PFSK-1 (cell line): ENCODE data around the gene HPF1.

Experiments
- FOXP2 ChIP-seq: optimal IDR thresholded peaks from 2 replicates; pipeline ENCODE3; 2011; ENCODE audit warnings: borderline replicate concordance, control low read depth, inconsistent platforms; ENCODE audit not compliant: insufficient read depth; ENCODE audit errors: extremely low read length, extremely low read depth
- POLR2AphosphoS5 ChIP-seq: IDR thresholded peaks from 2 replicates; pipeline ENCODE4 v1.6.1; 2012; ENCODE audit warnings: low read depth, mild to moderate bottlenecking, control low read depth, low read length, moderate library complexity
- REST ChIP-seq, 2 experiments: IDR thresholded peaks; 2 replicates each; pipeline versions ENCODE4 v1.6.1 to v1.8.0; 2011 to 2012; ENCODE audit warnings: low read depth in 2 of 2, low read length in 2 of 2, control low read depth in 1 of 2, inconsistent platforms in 1 of 2, mild to moderate bottlenecking in 1 of 2, moderate library complexity in 1 of 2; ENCODE audit not compliant: insufficient read depth in 1 of 2
- SIN3A ChIP-seq: IDR thresholded peaks from 2 replicates; pipeline ENCODE4 v1.6.1; 2012; ENCODE audit warnings: mild to moderate bottlenecking, low read length, moderate library complexity, borderline replicate concordance; ENCODE audit not compliant: insufficient read depth
- TAF1 ChIP-seq: IDR thresholded peaks from 2 replicates; pipeline ENCODE4 v1.6.1; 2012; ENCODE audit warnings: low read length, control low read depth, borderline replicate concordance; ENCODE audit not compliant: insufficient read depth

The HPF1 gene

DNA sequence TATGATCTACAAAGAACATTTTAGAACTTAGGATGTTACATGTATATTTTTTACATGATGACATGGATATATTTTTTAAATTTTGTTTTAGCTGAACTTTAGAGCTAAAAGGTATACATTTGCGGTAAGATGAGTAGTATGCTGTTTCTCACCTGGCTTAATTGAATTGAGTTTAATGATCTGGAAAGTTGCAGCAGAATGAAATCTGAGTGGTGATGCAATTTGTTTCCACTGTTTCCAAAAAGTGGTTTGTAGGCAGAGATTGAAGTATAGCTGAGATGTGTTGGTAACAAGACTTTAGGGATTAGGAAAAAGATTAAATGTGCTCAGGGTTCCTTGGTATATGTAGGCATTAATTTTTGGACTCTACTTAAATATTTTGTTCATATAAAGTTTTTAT, 68.1 kb downstream of the HPF1 start:
- TF ChIP-seq TAF1, result no peak
- no peak for TF ChIP-seq POLR2AphosphoS5
- no peak for TF ChIP-seq REST (IDR thresholded peaks at IDR 0.05; ENCODE audit: insufficient read depth in 1 of 2, low read depth in 2 of 2, low read length in 2 of 2)
- TF ChIP-seq FOXP2, result no peak
- TF ChIP-seq SIN3A, result no peak

GRCh38 chr4:169682372-169683047, 75.2 kb downstream of the HPF1 start:
- TF ChIP-seq SIN3A, result no peak
- TF ChIP-seq REST (IDR thresholded peaks at IDR 0.05; ENCODE audit: insufficient read depth in 1 of 2, low read depth in 2 of 2, low read length in 2 of 2), result no peak
- TF ChIP-seq FOXP2, result no peak
- TF ChIP-seq TAF1, result no peak
- no peak for TF ChIP-seq POLR2AphosphoS5
